GM19467 (cell line): Measurements from ENCODE around the gene UGDH.
A peak's percentile ranks its signal among the peaks of the same experiment; 100 is the strongest.
"Not testable (repeated sequence)": the region's sequence is repeated elsewhere in the genome, so short reads cannot be mapped to it uniquely, and the experiment has no call there.

Source experiments
- ATAC-seq: cut with Tn5 transposase; IDR thresholded peaks from one replicate; pipeline ENCODE4 v1.9.1; 2021; ENCODE audit warnings: mild to moderate bottlenecking, moderate library complexity; ENCODE audit not compliant: unreplicated experiment

Gene UGDH

GRCh38 chr4:39527296-39528060 is at the start of gene UGDH:
Gene UGDH (minus strand): TSS chr4:39527439. CDS start chr4:39521512, 5,927 bp downstream.
- ATAC-seq, result peak; percentile 96

DNA sequence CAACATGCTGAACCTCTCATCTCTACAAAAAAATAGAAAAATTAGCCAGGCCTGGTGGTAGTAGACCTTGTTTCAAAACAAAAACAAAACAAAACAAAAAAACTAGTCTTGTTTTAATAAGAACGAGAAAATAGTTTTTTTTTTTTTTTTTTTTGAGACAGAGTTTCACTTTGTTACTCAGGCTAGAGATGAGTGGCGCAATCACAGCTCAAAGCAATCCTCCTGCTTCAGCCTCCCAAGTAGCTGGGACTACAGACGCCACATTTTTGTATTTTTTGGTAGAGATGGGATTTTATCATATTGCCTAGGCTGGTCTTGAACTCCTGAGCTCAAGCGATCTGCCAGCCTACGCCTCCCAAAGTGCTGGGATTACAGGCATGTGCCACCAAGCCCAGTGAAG is 47.7 kb upstream of the UGDH start:
- ATAC-seq, result no peak

GRCh38 chr4:39571504-39571903 is 44.3 kb upstream of the UGDH start:
- no peak for ATAC-seq

- ATAC-seq, result no peak
Observed at GRCh38 chr4:39571054-39571453, 43.8 kb upstream of the UGDH start.

GRCh38 chr4:39569209-39569608 is 42.0 kb upstream of the UGDH start:
- ATAC-seq, result no peak

DNA sequence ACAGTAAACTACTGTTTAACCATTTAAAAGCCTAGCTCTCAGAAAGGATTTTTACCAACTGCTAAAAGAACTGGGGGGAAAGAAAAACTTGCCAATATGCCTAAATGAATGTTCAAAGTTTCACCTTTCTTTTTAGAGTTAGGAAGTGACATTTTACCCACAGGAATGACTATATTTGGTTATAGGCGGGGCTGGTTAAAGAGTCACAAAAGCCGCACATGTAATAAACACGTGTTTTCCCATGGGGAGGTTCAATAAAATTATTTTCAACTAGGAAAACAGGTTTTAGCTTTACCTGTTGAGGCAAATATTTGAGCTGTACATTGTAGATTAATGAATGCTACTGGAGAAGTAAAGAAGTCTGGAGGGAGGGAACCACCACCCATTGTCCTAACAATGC is 41.6 kb upstream of the UGDH start:
- no peak for ATAC-seq

GRCh38 chr4:39565878-39566600 is 38.8 kb upstream of the UGDH start:
- no peak for ATAC-seq

DNA sequence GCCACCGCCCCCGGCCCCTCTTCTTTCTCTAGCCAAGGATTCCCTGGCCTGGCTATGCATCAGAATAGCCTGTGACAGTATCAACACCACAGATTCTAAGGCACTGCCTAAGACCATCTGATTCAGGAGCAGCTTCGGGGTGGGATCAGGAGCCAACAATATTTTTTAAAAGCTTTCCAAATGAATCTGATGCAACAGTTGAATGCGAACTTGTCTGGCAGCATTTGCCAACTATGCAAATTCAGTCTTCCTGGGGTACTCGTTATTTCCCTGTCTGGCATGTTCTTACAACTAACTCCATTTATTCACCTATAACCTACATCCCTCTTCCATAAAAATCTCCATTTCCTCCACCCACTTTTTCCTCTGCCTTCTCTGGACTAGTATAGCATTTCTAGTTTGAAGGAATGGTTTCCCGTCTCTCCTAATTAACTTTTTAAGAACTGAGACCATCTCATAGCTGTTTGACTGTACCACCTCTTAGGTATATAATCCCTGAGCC is 36.2 kb upstream of the UGDH start:
- ATAC-seq, result no peak

DNA sequence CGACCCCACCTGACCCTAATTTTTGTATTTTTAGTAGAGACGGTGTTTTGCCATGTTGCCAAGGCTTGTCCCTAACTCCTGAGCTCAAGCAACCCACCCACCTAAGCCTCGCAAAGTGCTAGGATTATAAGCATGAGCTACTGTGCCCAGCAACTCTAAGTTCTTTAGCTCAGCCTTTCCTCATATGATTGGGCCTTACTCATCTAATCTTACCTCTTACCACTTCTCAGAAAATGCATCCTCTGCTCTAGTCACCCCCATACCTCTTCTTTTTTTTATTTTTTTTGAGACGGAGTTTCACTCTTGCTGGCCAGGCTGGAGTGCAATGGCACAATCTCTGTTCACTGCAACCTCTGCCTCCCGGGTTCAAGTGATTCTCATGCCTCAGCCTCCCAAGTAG is 35.6 kb upstream of the UGDH start:
- ATAC-seq, result no peak

GRCh38 chr4:39559626-39560025 is 32.4 kb upstream of the UGDH start:
- no peak for ATAC-seq

DNA sequence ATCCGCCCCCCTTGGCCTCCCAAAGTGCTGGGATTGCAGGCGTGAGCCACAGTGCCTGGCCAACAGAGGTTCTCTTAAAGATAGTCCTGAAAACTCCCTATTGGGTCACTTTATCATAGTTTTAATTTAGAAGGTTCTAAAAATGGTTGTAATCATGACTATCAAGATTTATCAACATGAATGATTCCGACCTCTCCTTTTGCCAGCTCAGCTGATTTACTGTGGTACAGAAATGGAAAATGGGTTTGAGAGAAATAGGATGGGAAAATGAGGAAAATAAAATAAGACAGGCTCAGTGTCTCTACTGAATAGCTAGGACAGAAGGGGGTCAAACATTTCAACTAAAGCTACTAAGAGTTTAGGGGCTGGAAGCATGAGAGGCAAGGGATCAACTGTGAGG is 28.2 kb upstream of the UGDH start:
- ATAC-seq, result no peak

- ATAC-seq, result no peak
Observed at GRCh38 chr4:39548425-39549067, 21.3 kb upstream of the UGDH start.

- ATAC-seq, result no peak
Observed at GRCh38 chr4:39544580-39545315, 17.5 kb upstream of the UGDH start.

GRCh38 chr4:39544080-39544479 is 16.8 kb upstream of the UGDH start:
- ATAC-seq, result not testable (repeated sequence)

DNA sequence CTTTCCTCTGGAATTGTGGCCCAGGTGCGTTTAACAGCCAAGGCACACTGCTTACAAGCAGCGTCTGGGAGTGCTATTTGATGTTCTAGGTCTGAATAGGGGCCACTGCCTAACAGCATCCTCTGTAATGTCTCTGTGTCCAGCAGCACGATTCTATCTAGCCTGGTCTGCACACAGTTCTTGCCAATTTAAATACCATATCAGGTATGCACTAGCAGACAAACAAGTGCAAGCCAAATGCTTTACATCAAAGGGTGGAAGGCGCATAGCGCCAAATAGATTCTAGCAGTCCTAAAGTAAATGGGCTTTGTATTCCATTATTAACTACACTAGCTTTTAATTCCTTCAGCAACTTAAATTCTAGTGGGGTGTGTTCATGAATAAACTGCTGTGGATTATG is 15.8 kb upstream of the UGDH start:
- ATAC-seq, result no peak

- ATAC-seq, result no peak
Observed at GRCh38 chr4:39542611-39543012, 15.4 kb upstream of the UGDH start.

GRCh38 chr4:39541987-39542610 is 14.9 kb upstream of the UGDH start:
- ATAC-seq, result no peak

DNA sequence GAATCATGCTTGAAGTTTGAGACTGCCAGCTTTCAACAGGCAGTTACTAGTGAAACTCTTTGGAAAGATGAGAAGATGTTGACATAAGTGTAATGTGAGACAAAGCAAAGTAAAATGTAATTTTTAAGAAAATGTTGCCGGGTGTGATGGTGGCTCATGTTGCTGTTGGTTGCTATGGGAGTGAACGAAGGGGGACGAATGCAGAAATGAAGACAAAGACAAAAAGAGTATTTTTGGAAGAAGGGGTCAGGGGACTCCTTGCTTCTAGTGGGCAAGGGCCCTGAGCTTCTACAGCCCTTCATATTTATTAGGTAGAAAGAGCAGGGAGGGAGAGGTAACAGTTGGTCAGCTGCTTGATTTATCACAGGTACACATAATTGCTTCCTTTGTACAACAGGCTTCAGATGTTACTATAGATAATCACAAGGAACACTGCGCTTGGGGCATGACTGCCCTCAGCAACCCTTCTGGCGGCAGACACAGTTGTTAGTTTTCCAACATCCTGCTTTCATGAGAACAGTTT is 11.9 kb upstream of the UGDH start:
- ATAC-seq, result no peak

- no peak for ATAC-seq
Observed at GRCh38 chr4:39533541-39533940, 6.3 kb upstream of the UGDH start.

DNA sequence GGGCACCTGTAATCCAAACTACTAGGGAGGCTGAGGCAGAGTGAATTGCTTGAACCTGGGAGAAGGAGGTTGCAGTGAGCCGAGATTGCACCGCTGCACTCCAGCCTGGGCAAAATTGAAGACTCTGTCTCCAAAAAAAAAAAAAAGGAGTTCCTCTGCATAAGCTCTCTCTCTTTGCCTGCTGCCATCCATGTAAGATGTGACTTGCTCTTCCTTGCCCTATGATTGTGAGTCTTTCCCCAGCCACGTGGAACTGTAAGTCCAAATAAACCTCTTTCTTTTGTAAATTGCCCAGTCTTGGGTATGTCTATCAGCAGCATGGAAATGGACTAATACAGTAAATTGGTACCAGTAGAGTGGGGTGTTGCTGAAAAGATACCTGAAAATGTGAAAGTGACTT is 5.0 kb upstream of the UGDH start:
- not testable (repeated sequence) for ATAC-seq
